Rectal smooth muscle tissue (tissue), 1 donor: ENCODE data around the gene OSTM1.

Experiments used
- H3K27ac ChIP-seq: one replicate; pipeline ENCODE4 v1.7.0; 2013; ENCODE audit warnings: low read depth, low read length, inconsistent platforms
- H3K27me3 ChIP-seq: one replicate; pipeline ENCODE4 v1.7.0; 2013; ENCODE audit warnings: low read length; ENCODE audit not compliant: control insufficient read depth, insufficient read depth
- H3K36me3 ChIP-seq: one replicate; pipeline ENCODE4 v1.7.0; 2013; ENCODE audit warnings: low read length; ENCODE audit not compliant: control insufficient read depth, insufficient read depth
- H3K4me1 ChIP-seq: one replicate; pipeline ENCODE4 v1.7.0; 2013; ENCODE audit warnings: low read length; ENCODE audit not compliant: control insufficient read depth, insufficient read depth
- H3K4me3 ChIP-seq: one replicate; pipeline ENCODE4 v1.7.0; 2013; ENCODE audit warnings: low read length
- H3K9ac ChIP-seq: one replicate; pipeline ENCODE4 v1.7.0; 2013; ENCODE audit warnings: low read length

OSTM1 gene

DNA sequence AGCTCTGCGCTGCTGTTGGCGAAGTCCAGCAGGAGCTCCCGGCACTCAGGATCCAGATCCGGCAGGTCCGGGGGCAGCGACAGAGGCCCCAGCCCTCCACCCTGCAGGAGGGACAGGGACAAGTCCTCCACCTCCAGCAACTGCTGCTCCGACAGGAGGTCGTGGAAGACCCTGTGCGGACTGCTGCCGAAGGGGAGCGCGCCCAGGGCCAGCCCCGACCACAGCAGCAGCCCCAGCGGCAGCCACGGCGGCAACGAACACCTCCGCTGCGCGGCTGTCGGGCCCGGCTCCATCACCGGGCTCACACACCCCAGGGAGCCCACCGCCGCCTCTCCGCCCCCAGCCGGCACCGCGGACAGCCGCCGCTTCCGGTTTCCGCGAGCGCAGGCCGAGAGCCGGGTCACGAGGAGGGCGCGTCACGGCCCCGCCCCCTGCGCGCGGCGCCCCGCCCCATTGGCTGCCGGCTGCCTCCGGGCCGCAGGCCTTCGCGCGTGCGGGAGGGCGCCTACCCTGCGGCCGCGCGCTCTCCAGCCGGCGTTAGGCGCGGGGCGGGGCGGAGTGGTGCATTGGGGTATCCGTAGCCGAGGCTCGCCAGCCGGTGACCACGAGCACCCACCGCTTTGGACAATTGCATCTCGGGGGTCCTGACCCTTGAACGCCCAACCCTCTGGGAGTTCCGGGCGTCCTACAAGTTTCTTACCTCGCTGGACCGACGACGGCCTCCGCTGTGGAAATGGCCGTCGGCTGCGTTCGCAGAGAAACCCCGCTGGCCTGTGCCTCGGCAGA lies at the start of gene OSTM1:
Gene OSTM1, minus strand, starts transcription at position 383 of the 786 bp plus-strand sequence. Its CDS starts 90 bp downstream, at position 293.
- Histone ChIP-seq H3K27ac (peak within 1 kb of the TSS; percentile 92), H3K4me3 (peak within 1 kb of the TSS; percentile 89), H3K4me1 (no peaks in the 10 kb centered on the region), H3K9ac (peak within 1 kb of the TSS; percentile 72), H3K36me3 (no peaks in the 10 kb centered on the region), H3K27me3 (no peaks in the 10 kb centered on the region)

DNA sequence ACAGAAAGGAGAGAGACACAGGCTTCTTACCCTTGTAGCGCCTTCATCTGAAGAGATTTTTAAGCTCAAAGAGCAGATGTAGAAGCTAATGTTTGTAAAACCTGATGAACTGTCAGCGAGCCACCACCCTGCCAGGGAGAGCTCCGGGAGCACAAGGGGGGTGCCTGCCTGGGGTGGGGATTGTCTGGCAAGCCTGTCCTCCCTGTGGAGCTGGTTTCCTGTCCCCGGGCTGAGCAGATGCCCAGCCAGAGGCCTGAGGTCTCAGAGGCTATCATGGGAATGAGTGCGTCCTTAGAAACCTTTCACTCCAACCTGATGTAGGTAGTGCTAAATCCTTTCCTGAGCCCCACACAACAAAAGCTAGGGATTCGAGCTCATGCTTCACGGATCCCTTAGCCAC lies 49.4 kb upstream of the OSTM1 start:
- H3K27me3 ChIP-seq = peaks cover 32% of the 10 kb centered on the region
- H3K9ac ChIP-seq = no peak overlapping the region
- peaks cover 2% of the 10 kb centered on the region for H3K4me1 ChIP-seq
- H3K36me3 ChIP-seq = no peaks in the 10 kb centered on the region
- no peak overlapping the region for H3K27ac ChIP-seq
- no peak overlapping the region for H3K4me3 ChIP-seq

- H3K4me3 ChIP-seq = no peak overlapping the region
- peaks cover 36% of the 10 kb centered on the region for H3K27me3 ChIP-seq
- peaks cover 2% of the 10 kb centered on the region for H3K4me1 ChIP-seq
Measured at GRCh38 chr6:108123481-108123929, 49.0 kb upstream of the OSTM1 start.

GRCh38 chr6:108121612-108122011 lies 47.1 kb upstream of the OSTM1 start:
- no peak overlapping the region for H3K9ac ChIP-seq
- peaks cover 53% of the 10 kb centered on the region for H3K27me3 ChIP-seq
- no peaks in the 10 kb centered on the region for H3K36me3 ChIP-seq
- H3K4me3 ChIP-seq = no peak overlapping the region
- H3K4me1 ChIP-seq = peaks cover 2% of the 10 kb centered on the region
- no peak overlapping the region for H3K27ac ChIP-seq

More at GRCh38 chr6:108123481-108123929, 49.0 kb upstream of the OSTM1 start:
- Histone ChIP-seq H3K9ac (no peak overlapping the region), H3K27ac (no peak overlapping the region), H3K36me3 (no peaks in the 10 kb centered on the region)

GRCh38 chr6:108120311-108120710 lies 45.8 kb upstream of the OSTM1 start:
- peaks cover 63% of the 10 kb centered on the region for H3K27me3 ChIP-seq
- H3K27ac ChIP-seq = no peak overlapping the region
- H3K9ac ChIP-seq = no peak overlapping the region
- H3K36me3 ChIP-seq = no peaks in the 10 kb centered on the region
- peaks cover 2% of the 10 kb centered on the region for H3K4me1 ChIP-seq
- H3K4me3 ChIP-seq = no peak overlapping the region

DNA sequence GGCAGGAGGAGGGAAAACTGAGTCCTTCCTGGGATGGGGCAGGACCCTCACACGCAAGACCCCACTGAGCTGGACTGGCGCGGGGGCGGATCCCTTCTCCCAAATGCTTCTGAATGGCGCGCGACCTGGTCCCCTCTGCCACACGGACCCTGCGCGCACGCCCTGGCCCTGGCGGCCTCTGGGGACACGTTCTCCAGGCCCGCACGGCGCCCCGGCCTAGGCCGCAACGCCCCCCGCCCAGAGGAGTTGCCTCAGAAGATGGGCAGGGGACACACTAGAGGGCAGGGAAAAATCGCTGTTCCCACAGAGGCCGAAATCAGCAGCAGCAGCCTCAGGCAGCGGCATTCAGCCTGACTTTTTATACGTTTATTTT lies 45.2 kb upstream of the OSTM1 start:
- Histone ChIP-seq H3K9ac (no peak overlapping the region), H3K4me1 (peaks cover 5% of the 10 kb centered on the region), H3K27me3 (peaks cover 69% of the 10 kb centered on the region), H3K4me3 (no peak overlapping the region), H3K27ac (no peak overlapping the region), H3K36me3 (no peaks in the 10 kb centered on the region)

GRCh38 chr6:108118810-108119768 lies 44.5 kb upstream of the OSTM1 start:
- H3K9ac ChIP-seq = no peak overlapping the region
- H3K27ac ChIP-seq = no peak overlapping the region
- no peaks in the 10 kb centered on the region for H3K36me3 ChIP-seq
- H3K4me3 ChIP-seq = peak overlapping the region; percentile 62
- H3K4me1 ChIP-seq = peaks cover 5% of the 10 kb centered on the region
- H3K27me3 ChIP-seq = peaks cover 68% of the 10 kb centered on the region

DNA sequence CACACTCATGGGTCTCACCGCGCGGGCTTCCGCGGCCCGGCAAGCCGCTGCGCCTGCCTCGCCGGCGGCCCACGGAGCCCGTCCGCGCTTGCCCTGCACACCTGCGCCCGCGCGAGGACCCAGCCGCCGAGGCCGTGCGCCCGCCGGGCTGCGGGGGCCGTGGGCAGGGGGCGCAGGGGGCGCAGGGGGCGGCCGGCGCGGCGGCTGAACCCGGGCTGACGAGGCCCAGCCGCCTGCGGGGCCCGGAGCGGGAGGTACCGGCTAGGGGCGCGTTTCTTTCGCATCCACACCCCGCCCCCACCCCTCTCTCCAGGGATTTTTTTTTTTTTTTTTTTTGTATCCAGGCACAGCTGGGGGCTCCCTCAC lies 43.8 kb upstream of the OSTM1 start:
- no peak overlapping the region for H3K9ac ChIP-seq
- peaks cover 63% of the 10 kb centered on the region for H3K27me3 ChIP-seq
- H3K36me3 ChIP-seq = no peaks in the 10 kb centered on the region
- H3K27ac ChIP-seq = no peak overlapping the region
- H3K4me1 ChIP-seq = peaks cover 5% of the 10 kb centered on the region
- peak overlapping the region; percentile 69 for H3K4me3 ChIP-seq

DNA sequence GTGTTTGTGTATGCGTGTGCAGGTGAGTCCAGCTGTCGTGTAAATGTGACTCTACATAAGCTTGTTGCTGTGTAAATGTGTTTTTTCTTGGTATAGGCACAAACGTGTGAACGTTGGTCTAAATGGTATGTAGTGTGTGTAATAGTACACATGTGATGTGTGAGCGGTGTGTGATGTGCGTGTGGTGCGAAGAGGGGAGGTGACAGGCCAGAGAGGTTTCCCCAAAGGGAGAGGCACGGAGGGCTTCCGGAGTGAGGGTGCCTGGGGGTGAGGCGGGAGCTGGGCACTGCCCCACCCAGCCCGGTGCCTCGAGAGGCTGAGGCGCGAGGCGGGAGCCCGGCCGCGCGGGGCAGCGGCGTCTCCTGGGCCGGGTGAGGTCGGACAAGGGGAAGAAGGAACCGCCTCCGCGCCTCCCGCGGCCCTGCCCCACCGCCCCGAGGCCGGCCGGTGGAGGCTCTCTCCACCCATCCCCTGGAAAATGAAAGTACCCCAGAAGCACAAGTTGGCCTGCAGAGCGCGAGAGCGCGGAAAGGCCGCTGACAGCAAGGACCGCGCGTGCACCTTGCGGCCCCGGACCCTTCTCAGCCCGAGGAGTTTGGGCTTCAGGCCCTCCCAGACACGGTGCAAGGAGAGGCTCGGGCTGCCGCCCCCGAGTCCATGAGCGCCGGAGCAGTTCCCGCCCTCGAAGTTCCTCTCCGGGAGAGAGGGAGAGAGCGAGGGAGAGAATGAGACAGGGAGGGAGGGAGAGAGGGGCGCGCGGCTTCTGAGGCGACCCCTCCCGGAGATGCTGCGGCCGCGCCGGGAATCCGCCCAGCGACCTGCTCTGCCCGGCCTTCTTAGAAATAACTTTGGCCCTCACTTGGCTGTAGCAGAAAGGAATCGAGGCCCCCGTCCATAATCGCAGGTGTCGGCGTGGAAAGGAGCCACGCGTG lies 43.2 kb upstream of the OSTM1 start:
- Histone ChIP-seq H3K9ac (no peak overlapping the region), H3K4me3 (peak overlapping the region; percentile 69), H3K4me1 (peaks cover 5% of the 10 kb centered on the region), H3K27me3 (peaks cover 58% of the 10 kb centered on the region), H3K27ac (no peak overlapping the region), H3K36me3 (no peaks in the 10 kb centered on the region)

DNA sequence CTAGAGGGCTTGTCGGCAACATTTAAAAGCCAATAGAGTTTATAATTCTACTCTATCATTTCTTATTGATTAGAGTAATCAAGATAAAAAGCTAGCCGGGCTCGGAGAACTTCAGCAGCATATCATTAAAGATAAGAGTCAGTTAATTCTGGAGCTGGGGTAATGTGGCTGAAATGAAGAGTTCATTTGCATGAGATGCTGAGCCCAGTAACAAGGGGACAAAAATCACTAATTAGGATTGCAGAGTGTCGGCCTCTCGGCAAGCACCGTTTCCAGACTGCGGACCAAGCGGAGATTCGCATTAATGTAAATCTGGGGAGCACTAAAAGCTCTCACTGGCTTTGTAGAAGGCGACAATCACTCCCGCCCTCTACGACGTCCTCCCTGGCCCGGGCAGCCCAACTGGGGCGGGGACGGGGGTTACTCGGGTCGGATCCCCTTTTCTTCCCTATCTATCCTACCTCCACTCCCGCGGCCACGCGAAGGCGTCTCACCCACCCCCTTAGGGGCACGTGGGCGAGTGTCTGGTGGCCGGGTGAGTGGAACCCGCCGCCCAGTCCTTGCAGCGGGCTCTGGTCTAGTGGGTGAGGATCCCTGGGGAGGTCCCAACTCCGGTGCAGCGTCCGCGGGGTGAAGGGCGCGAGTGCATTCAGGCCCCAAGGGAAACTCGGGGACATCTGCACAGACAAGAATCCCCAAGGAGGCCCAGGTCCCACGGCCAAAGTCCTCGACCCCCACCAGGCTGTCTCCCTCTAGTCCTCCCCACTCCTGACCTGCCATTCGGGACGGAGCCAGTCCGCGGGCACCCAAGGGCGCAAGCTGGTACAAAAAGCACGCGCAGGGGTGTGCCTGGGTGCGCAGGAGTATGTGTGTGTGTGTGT lies 42.2 kb upstream of the OSTM1 start:
- peaks cover 5% of the 10 kb centered on the region for H3K4me1 ChIP-seq
- no peak overlapping the region for H3K27ac ChIP-seq
- H3K27me3 ChIP-seq = peaks cover 57% of the 10 kb centered on the region
- no peaks in the 10 kb centered on the region for H3K36me3 ChIP-seq
- H3K4me3 ChIP-seq = peak overlapping the region; percentile 37
- no peak overlapping the region for H3K9ac ChIP-seq

DNA sequence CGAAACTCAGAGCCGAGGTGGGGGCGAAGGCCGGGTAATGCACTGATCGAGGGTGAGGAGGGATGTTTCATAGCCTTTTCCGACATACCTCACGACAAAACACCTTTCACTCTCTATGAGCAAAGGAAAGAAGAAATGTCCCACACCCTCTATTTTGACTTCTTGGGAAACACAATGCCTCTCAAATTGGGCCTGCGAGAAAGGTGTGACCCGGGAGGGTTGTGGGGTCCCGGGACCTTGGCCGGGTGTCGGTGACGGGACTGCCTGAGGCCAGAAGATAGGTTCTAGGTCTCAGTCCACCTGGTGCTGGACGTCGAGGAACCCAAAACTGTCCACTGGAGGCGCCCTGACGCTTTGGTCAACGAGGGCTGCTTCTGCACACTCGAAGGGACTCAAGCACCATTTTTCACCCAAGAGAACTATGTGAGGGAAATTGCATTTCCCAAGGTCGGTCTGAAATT lies 41.1 kb upstream of the OSTM1 start:
- Histone ChIP-seq H3K27me3 (peaks cover 48% of the 10 kb centered on the region), H3K4me1 (peaks cover 5% of the 10 kb centered on the region), H3K27ac (no peak overlapping the region), H3K9ac (no peak overlapping the region), H3K4me3 (peak overlapping the region; percentile 72), H3K36me3 (no peaks in the 10 kb centered on the region)
